ENCODE data around the gene CLDND2. TPM values are rescaled to one million over a fixed set of nuclear protein-coding genes. Genes with fewer than 3 reads are reported as not detected.

Gene CLDND2
- total and polyA plus RNA-seq, 2 of the 8 experiments (the other 6 are each of a cell fraction or from before 2014, with no cell fraction given): 0.21 to 0.56 TPM

DNA sequence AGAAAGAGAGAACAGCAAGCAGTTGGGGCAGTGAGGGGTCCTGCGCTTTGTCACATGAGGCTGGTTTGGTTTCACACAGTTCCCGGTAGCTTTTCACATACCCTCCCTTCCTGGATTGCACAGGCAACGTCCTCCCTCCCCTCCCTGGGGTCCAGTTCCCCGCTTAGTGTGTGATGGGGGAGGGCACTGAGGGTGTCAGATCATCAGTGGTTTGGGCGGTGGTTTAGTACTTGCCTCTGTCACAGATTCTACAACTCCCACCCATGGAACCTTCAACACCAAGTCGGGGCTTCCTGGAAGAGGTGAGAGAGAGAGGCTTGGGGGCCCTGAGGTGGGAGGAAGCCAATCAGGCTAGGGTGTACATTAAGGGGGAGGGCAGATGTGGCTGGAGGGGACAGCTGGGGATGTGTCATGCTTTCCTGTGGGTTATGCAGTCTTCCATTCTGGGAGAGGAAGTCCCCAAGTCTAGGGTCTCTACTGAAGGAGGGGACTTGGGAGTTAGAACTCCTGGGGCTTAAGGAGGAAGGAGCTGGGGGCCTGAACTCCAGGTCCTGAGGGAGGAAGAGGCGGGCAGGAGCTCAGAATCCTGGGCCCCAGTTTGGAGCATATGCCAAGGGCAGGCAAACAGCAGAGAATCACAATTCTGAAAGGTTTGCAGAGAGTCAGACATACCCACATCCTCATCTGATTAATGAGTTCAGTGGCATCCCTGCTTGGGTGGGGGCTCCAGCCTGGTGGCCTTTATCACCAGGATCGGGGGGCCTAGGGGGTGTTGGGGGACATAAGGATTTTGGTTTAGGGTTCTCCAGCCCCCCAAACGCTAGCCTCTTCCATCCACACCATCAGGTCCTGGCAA is 4.1 kb upstream of the CLDND2 start, which contains the start of gene NKG7:
Gene NKG7 (minus strand): TSS at position 6 of the 856 bp plus-strand sequence. CDS start 119 bp downstream, outside the sequence.
- POLR2A ChIA-PET (ENCODE audit: partially characterized antibody): interaction anchor here (1.3 to 2.7 kb wide), 3 partner anchors 8 to 22 kb away, joined by 3 to 11 read pairs (median 5); partner anchors contain the start of gene C19orf84
- H3K27me3 ChIP-seq (replicated peaks in 1 of 4; ENCODE audit: control insufficient read depth in 3 of 4, extremely low read depth in 1 of 4, insufficient read depth in 3 of 4, low read length in 3 of 4): no peaks in the 10 kb centered on the region; a peak in 2 of 7 replicates
- no peak within 1 kb of the TSS for H2BK5ac ChIP-seq (ENCODE audit: low read depth, low read length)
- H3K18ac ChIP-seq (ENCODE audit: extremely low read depth, low read length): no peak within 1 kb of the TSS
- CTCF ChIA-PET (ENCODE audit: partially characterized antibody): interaction anchor here (0.9 to 1.8 kb wide), 4 partner anchors 24 to 49 kb away, joined by 3 to 5 read pairs (median 4); partner anchors contain the start of gene SIGLEC10
- TF ChIP-seq TEAD4 (IDR thresholded peaks at IDR 0.05; ENCODE audit: low read depth, low read length) (no peak), HDAC6 (IDR thresholded peaks at IDR 0.05; ENCODE audit: low read depth, low read length) (no peak), TAF1 (IDR thresholded peaks at IDR 0.05; ENCODE audit: low read depth, low read length) (no peak), RAD21 (IDR thresholded peaks at IDR 0.05 in 1 of 2, conservative IDR thresholded peaks at IDR 0.05 in 1 of 2; ENCODE audit: low read depth in 2 of 2, low read length in 2 of 2) (no peak), SRF (IDR thresholded peaks at IDR 0.05; ENCODE audit: low read depth, low read length) (no peak), MAFK (IDR thresholded peaks at IDR 0.05; ENCODE audit: low read depth, low read length) (no peak), EGR1 (IDR thresholded peaks at IDR 0.05; ENCODE audit: borderline replicate concordance, low read depth, low read length) (no peak), SP2 (IDR thresholded peaks at IDR 0.05; ENCODE audit: low read length) (no peak)
- TF ChIP-seq, protein P1, sequence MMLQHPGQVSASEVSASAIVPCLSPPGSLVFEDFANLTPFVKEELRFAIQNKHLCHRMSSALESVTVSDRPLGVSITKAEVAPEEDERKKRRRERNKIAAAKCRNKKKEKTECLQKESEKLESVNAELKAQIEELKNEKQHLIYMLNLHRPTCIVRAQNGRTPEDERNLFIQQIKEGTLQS (IDR thresholded peaks at IDR 0.05; ENCODE audit: insufficient read depth, low read depth, low read length): no peak
- H3K56ac ChIP-seq (replicated peaks; ENCODE audit: insufficient read length, low read depth, low read length): no peak within 1 kb of the TSS
- no peak within 1 kb of the TSS for H3K4me2 ChIP-seq (ENCODE audit: insufficient read depth in 1 of 2, low read depth in 2 of 2, low read length in 2 of 2)
- no peaks in the 10 kb centered on the region for H3K36me3 ChIP-seq (ENCODE audit: control insufficient read depth in 2 of 4, insufficient read depth in 4 of 4, low read length in 3 of 4)
- no peaks in the 10 kb centered on the region for H3K79me1 ChIP-seq (ENCODE audit: low read depth, low read length)
- H3K9me3 ChIP-seq (ENCODE audit: insufficient read depth in 2 of 2, low read depth in 1 of 2, low read length in 1 of 2): no peaks in the 10 kb centered on the region
- peaks cover 10% of the 10 kb centered on the region; the same call in 1 of the 2 replicates for H3K23me2 ChIP-seq (ENCODE audit: low read depth, low read length)
- no peak within 1 kb of the TSS for H2BK12ac ChIP-seq (ENCODE audit: low read depth, low read length)
- H2AFZ ChIP-seq (ENCODE audit: low read length): no peak within 1 kb of the TSS
- no peak within 1 kb of the TSS for H3K9ac ChIP-seq (replicated peaks in 1 of 4; ENCODE audit: extremely low read depth in 1 of 4, low read depth in 3 of 4, low read length in 3 of 4)
- no peaks in the 10 kb centered on the region for H4K20me1 ChIP-seq (replicated peaks in 1 of 2; ENCODE audit: control insufficient read depth in 1 of 2, insufficient read depth in 2 of 2, low read length in 2 of 2)
- FAIRE-seq (no peak), DNase-seq (ENCODE audit: low read depth in 1 of 2, low spot score in 2 of 2) (no peak)
- peak within 1 kb of the TSS; percentile 86; the same call in 1 of the 2 replicates for H4K8ac ChIP-seq (ENCODE audit: extremely low read depth, insufficient read depth, low read length)
- WGBS, 2 experiments (ENCODE audit: extremely low coverage in 1 of 2, insufficient coverage in 1 of 2, insufficient read length in 1 of 2, insufficient replicate concordance in 2 of 2, low coverage in 1 of 2, low lambda C conversion rate in 2 of 2, missing lambda C conversion rate in 1 of 2): 88% methylated on average over 7 of the region's 9 CpGs; no CpG with 5 or more reads in 1 of the 2 experiments
- peak within 1 kb of the TSS; percentile 39; the same call in 1 of the 2 replicates for H2AK5ac ChIP-seq (ENCODE audit: low read depth, low read length)
- H2BK20ac ChIP-seq (ENCODE audit: low read length): no peak within 1 kb of the TSS
- no peak within 1 kb of the TSS for H3K23ac ChIP-seq (ENCODE audit: insufficient read length)
- H2BK120ac ChIP-seq (replicated peaks; ENCODE audit: low read depth, low read length): no peak within 1 kb of the TSS
- no peak within 1 kb of the TSS for H3K14ac ChIP-seq (ENCODE audit: insufficient read length)
- H3K4ac ChIP-seq (replicated peaks; ENCODE audit: insufficient read length, low read depth, low read length): no peak within 1 kb of the TSS
- H2BK15ac ChIP-seq (ENCODE audit: low read length): no peak within 1 kb of the TSS
- no peak within 1 kb of the TSS for H4K91ac ChIP-seq (replicated peaks; ENCODE audit: insufficient read length, low read length)
- no peak within 1 kb of the TSS for H3K4me3 ChIP-seq (ENCODE audit: extremely low read depth in 1 of 4, insufficient read depth in 2 of 4, low read depth in 3 of 4, low read length in 4 of 4)
- H3K27ac ChIP-seq (ENCODE audit: low read depth, low read length): no peak within 1 kb of the TSS
- no peak within 1 kb of the TSS for H4K5ac ChIP-seq (ENCODE audit: insufficient read length, low read depth, low read length)
- peaks cover 0 to 9% (median 8%) of the 10 kb centered on the region in 4 experiments; a peak in 5 of 7 replicates for H3K4me1 ChIP-seq (replicated peaks in 1 of 4; ENCODE audit: control insufficient read depth in 3 of 4, insufficient read depth in 4 of 4, low read length in 3 of 4)
- no peaks in the 10 kb centered on the region for H3K79me2 ChIP-seq (ENCODE audit: control insufficient read depth in 1 of 2, insufficient read depth in 2 of 2, low read length in 2 of 2)

All from H1 (cell line).